Uterus (tissue), 4 donors: Measurements from ENCODE around the gene KRTAP4-2. TPM values are rescaled to one million over a fixed set of nuclear protein-coding genes. Genes with fewer than 3 reads are reported as not detected.
"Not testable (repeated sequence)": the region's sequence is repeated elsewhere in the genome, so short reads cannot be mapped to it uniquely, and the experiment has no call there.

Source experiments
- DNase-seq, 2 donors: peaks; one replicate each; pipeline ENCODE4 v3.0.0-alpha.2; 2019 to 2020
- H3K27ac ChIP-seq, 2 donors: fragments of 200-600 bp; sonication (generic); 1 replicate in 1 of 2; 2 replicates in 1 of 2; pipeline ENCODE4 v1.5.1; 2016 to 2018
- H3K27me3 ChIP-seq, 2 donors: fragments of 200-600 bp; sonication (generic); one replicate each; pipeline ENCODE4 v1.5.1; 2018 to 2019; ENCODE audit warnings: control low read depth in 1 of 2
- H3K36me3 ChIP-seq, 2 donors: fragments of 200-600 bp; sonication (generic); one replicate each; pipeline ENCODE4 v1.5.1; 2019; ENCODE audit warnings: control low read depth in 1 of 2
- H3K4me1 ChIP-seq, 2 donors: fragments of 200-600 bp; sonication (generic); one replicate each; pipeline ENCODE4 v1.5.1; 2018 to 2019; ENCODE audit warnings: control low read depth in 1 of 2
- H3K4me3 ChIP-seq, 2 donors: fragments of 200-600 bp; sonication (generic); 1 replicate in 1 of 2; 2 replicates in 1 of 2; pipeline ENCODE4 v1.5.1; 2018 to 2019; ENCODE audit warnings: mild to moderate bottlenecking in 1 of 2
- H3K9me3 ChIP-seq, 2 donors: fragments of 200-600 bp; sonication (generic); one replicate each; pipeline ENCODE4 v1.5.1; 2019; ENCODE audit warnings: control low read depth in 1 of 2
- CTCF ChIP-seq, 4 experiments: fragments of 200-600 bp in 2 of 4; fragments of 450-650 bp in 2 of 4; sonication (generic) in 2 of 4; IDR thresholded peaks; one replicate each; pipeline ENCODE4 v1.5.1; 2016 to 2019; ENCODE audit warnings: antibody characterized with exemption in 4 of 4, mild to moderate bottlenecking in 2 of 4, moderate library complexity in 1 of 4
- POLR2A ChIP-seq, 2 donors: fragments of 450-650 bp; IDR thresholded peaks; one replicate each; pipeline ENCODE4 v1.6.1; 2016; ENCODE audit warnings: antibody characterized with exemption in 2 of 2, mild to moderate bottlenecking in 1 of 2, moderate library complexity in 1 of 2
- intact Hi-C: fragments of 100-400 bp; cut with DNase I; formaldehyde crosslinking; loops from one replicate; pipeline ENCODE4 v1.15.1; 2023; ENCODE audit warnings: low total_unique reads
- total RNA-seq, 4 donors: library from RNA; depleted of rRNA in 3 of 4; stranded (reverse); fragments of >200 nt in 3 of 4; gene quantifications; one replicate each; pipeline versions ENCODE4 v1.1.0 to v1.2.4, GENCODE V29; 2014 to 2023
- donor health status: DM: yes; HTN: yes; CAD: no.

Gene KRTAP4-2
- total RNA-seq, 4 donors from 2014 or later: not detected

- H3K27ac ChIP-seq: no peak overlapping the region
- no peak for TF ChIP-seq POLR2A (IDR thresholded peaks at IDR 0.05)
- TF ChIP-seq CTCF (IDR thresholded peaks at IDR 0.05): no peak
- intact Hi-C loops: no loop called here
- no peaks in the 10 kb centered on the region for H3K9me3 ChIP-seq
- H3K4me1 ChIP-seq: no peaks in the 10 kb centered on the region
- H3K27me3 ChIP-seq: no peaks in the 10 kb centered on the region
- H3K36me3 ChIP-seq: no peaks in the 10 kb centered on the region
- no peak overlapping the region for H3K4me3 ChIP-seq
- no peak for DNase-seq
These were observed 30.4 kb downstream of the KRTAP4-2 start for GRCh38 chr17:41147531-41148204.

- H3K4me1 ChIP-seq: no peaks in the 10 kb centered on the region
- no peaks in the 10 kb centered on the region for H3K27me3 ChIP-seq
- no peaks in the 10 kb centered on the region for H3K36me3 ChIP-seq
- no peak overlapping the region for H3K27ac ChIP-seq
- intact Hi-C loops: no loop called here
- H3K4me3 ChIP-seq: no peak overlapping the region
- no peak for DNase-seq
- TF ChIP-seq POLR2A (IDR thresholded peaks at IDR 0.05) (no peak), CTCF (IDR thresholded peaks at IDR 0.05) (no peak)
- H3K9me3 ChIP-seq: no peaks in the 10 kb centered on the region
These were observed 32.8 kb downstream of the KRTAP4-2 start for GRCh38 chr17:41145261-41145660.

GRCh38 chr17:41144846-41145245 lies 33.2 kb downstream of the KRTAP4-2 start:
- TF ChIP-seq CTCF (IDR thresholded peaks at IDR 0.05): no peak
- TF ChIP-seq POLR2A (IDR thresholded peaks at IDR 0.05): no peak
- Histone ChIP-seq H3K4me3 (no peak overlapping the region), H3K27me3 (no peaks in the 10 kb centered on the region), H3K27ac (no peak overlapping the region), H3K4me1 (no peaks in the 10 kb centered on the region), H3K9me3 (no peaks in the 10 kb centered on the region), H3K36me3 (no peaks in the 10 kb centered on the region)
- intact Hi-C loops: no loop called here
- no peak for DNase-seq

GRCh38 chr17:41141361-41141760 lies 36.7 kb downstream of the KRTAP4-2 start:
- Histone ChIP-seq H3K36me3 (no peaks in the 10 kb centered on the region), H3K27me3 (no peaks in the 10 kb centered on the region), H3K9me3 (no peaks in the 10 kb centered on the region), H3K4me1 (no peaks in the 10 kb centered on the region), H3K4me3 (no peak overlapping the region), H3K27ac (no peak overlapping the region)
- no peak for DNase-seq
- TF ChIP-seq POLR2A (IDR thresholded peaks at IDR 0.05) (no peak), CTCF (IDR thresholded peaks at IDR 0.05) (no peak)
- intact Hi-C loops: no loop called here

- TF ChIP-seq CTCF (IDR thresholded peaks at IDR 0.05) (no peak), POLR2A (IDR thresholded peaks at IDR 0.05) (no peak)
- Histone ChIP-seq H3K27ac (no peak within 1 kb of the TSS), H3K4me3 (no peak within 1 kb of the TSS), H3K36me3 (no peaks in the 10 kb centered on the region), H3K27me3 (no peaks in the 10 kb centered on the region), H3K9me3 (no peaks in the 10 kb centered on the region), H3K4me1 (no peaks in the 10 kb centered on the region)
- DNase-seq: no peak
- intact Hi-C loops: no loop called here
These were observed 37.5 kb downstream of the KRTAP4-2 start, which contains the start of gene KRTAP4-6 for GRCh38 chr17:41140360-41141131. KRTAP4-6 (minus strand) TSS chr17:41140544; CDS start chr17:41140487, 57 bp downstream.

- not testable (repeated sequence) for DNase-seq
These were observed 38.2 kb downstream of the KRTAP4-2 start for GRCh38 chr17:41139865-41140264.

More at GRCh38 chr17:41139865-41140264, 38.2 kb downstream of the KRTAP4-2 start:
- H3K36me3 ChIP-seq, intact Hi-C loops, H3K9me3 ChIP-seq, H3K4me1 ChIP-seq, H3K27ac ChIP-seq, H3K4me3 ChIP-seq, H3K27me3 ChIP-seq: not testable (repeated sequence)
